Measurements from ENCODE around the gene EXOSC1. TPM values are rescaled to one million over a fixed set of nuclear protein-coding genes. Genes with fewer than 3 reads are reported as not detected.
A peak's percentile ranks its signal among the peaks of the same experiment; 100 is the strongest.

EXOSC1 gene
- total and polyA plus RNA-seq, 2 of the 13 experiments (the other 11 are each of a cell fraction or from before 2014, with no cell fraction given) = 36.3 to 39.9 TPM

DNA sequence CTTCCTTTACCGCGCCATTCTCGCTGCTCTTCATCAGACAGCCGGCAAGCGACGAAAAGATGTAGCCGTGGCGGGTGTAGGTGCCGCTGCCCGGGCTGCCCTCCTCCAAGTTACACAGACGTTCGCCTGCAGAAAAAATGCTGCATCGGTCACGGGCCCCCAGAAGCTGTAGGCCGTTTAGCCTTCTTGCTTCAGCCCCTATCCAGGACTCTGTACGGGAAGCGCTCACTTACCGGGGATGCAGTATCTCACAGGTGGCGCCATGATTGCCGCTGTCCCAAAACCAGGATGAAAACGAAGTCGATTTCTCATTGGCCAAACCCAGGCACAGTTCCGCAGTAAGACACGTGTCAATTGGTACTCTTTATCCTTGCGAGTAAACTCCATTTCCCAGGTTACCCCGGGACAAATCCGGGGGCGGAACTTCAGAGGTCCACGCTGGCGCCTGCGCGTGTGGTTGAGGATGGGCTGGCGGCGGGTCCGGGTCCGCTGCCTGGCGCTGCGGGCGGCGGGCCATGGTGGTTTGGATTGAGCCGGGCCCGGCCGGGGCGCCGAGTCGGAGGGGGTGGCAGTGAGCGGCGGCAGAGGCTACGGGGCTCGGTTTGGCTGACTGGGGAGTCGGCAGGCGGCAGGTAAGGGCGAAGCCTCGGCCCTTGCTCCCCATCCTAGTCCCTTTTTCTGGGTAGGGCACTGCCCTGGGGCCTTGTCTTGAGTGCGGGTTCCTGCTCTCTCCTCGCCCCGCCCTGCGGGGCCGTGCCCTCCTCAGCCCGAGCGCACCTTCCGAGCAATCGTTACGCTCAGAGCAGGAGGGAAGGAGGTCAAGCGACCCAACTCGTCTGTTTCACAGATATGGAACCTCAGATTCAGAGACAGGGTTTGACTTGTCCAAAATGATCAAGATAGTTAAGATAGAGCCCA is at the start of gene EXOSC1, which contains the start of gene ZDHHC16 (continued):
- TF ChIP-seq ZBTB33 (CRISPR knock-in tag; IDR thresholded peaks at IDR 0.05) = no peak
- no peak for TF ChIP-seq ZNF597 (CRISPR knock-in tag; IDR thresholded peaks at IDR 0.05)
- TF ChIP-seq ZNF367 (CRISPR knock-in tag; IDR thresholded peaks at IDR 0.05; ENCODE audit: borderline replicate concordance) = 0 out of 2 replicates have a peak, but pooled peaks have one; percentile 15
- peak; percentile 38 for TF ChIP-seq HNRNPLL (IDR thresholded peaks at IDR 0.05; ENCODE audit: low read depth, low read length, poor library complexity, severe bottlenecking)
- TF ChIP-seq, protein P1, sequence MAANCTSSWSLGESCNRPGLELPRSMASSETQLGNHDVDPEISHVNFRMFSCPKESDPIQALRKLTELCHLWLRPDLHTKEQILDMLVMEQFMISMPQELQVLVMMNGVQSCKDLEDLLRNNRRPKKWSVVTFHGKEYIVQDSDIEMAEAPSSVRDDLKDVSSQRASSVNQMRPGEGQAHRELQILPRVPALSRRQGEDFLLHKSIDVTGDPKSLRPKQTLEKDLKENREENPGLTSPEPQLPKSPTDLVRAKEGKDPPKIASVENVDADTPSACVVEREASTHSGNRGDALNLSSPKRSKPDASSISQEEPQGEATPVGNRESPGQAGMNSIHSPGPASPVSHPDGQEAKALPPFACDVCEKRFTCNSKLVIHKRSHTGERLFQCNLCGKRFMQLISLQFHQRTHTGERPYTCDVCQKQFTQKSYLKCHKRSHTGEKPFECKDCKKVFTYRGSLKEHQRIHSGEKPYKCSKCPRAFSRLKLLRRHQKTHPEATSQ (CRISPR knock-in tag; IDR thresholded peaks at IDR 0.05; ENCODE audit: borderline replicate concordance) = peak; percentile 68; the same call in 1 of the 2 replicates
- TF ChIP-seq GATAD2A (CRISPR knock-in tag; IDR thresholded peaks at IDR 0.05) = peak; percentile 17; the same call in 1 of the 2 replicates
- TF ChIP-seq JUNB (CRISPR knock-in tag; IDR thresholded peaks at IDR 0.05; ENCODE audit: borderline replicate concordance) = no peak
- 0 out of 2 replicates have a peak, but pooled peaks have one; percentile 7 for TF ChIP-seq ZNF12 (CRISPR knock-in tag; IDR thresholded peaks at IDR 0.05)
- peak; percentile 75 for TF ChIP-seq HDAC2 (CRISPR knock-in tag; IDR thresholded peaks at IDR 0.05)
- TF ChIP-seq ZNF672 (CRISPR knock-in tag; IDR thresholded peaks at IDR 0.05) = no peak
- peak; percentile 96 for TF ChIP-seq NFYB (CRISPR knock-in tag; IDR thresholded peaks at IDR 0.05)
- TF ChIP-seq MEIS2 (CRISPR knock-in tag; IDR thresholded peaks at IDR 0.05) = peak; percentile 29; the same call in 1 of the 2 replicates
- peak; percentile 37; the same call in 1 of the 2 replicates for TF ChIP-seq ZNF710 (CRISPR knock-in tag; IDR thresholded peaks at IDR 0.05; ENCODE audit: borderline replicate concordance)
- TF ChIP-seq CBX1 (IDR thresholded peaks at IDR 0.05; ENCODE audit: low read depth) = no peak
- TF ChIP-seq JUND (CRISPR knock-in tag; IDR thresholded peaks at IDR 0.05) = no peak
- peak; percentile 88 for TF ChIP-seq KAT8 (CRISPR knock-in tag; IDR thresholded peaks at IDR 0.05)
- TF ChIP-seq ZNF441 (CRISPR knock-in tag; IDR thresholded peaks at IDR 0.05; ENCODE audit: borderline replicate concordance) = 0 out of 2 replicates have a peak, but pooled peaks have one; percentile 24
- no peak for TF ChIP-seq SMARCE1 (IDR thresholded peaks at IDR 0.05; ENCODE audit: borderline replicate concordance)
- no peak for TF ChIP-seq CAMTA2 (CRISPR knock-in tag; IDR thresholded peaks at IDR 0.05; ENCODE audit: borderline replicate concordance)
- TF ChIP-seq, protein P2, sequence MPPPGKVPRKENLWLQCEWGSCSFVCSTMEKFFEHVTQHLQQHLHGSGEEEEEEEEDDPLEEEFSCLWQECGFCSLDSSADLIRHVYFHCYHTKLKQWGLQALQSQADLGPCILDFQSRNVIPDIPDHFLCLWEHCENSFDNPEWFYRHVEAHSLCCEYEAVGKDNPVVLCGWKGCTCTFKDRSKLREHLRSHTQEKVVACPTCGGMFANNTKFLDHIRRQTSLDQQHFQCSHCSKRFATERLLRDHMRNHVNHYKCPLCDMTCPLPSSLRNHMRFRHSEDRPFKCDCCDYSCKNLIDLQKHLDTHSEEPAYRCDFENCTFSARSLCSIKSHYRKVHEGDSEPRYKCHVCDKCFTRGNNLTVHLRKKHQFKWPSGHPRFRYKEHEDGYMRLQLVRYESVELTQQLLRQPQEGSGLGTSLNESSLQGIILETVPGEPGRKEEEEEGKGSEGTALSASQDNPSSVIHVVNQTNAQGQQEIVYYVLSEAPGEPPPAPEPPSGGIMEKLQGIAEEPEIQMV (CRISPR knock-in tag; IDR thresholded peaks at IDR 0.05; ENCODE audit: low read depth) = peak; percentile 67; the same call in 1 of the 2 replicates
- TF ChIP-seq SYNCRIP (IDR thresholded peaks at IDR 0.05; ENCODE audit: insufficient read depth, low read depth, low read length) = no peak

All from HepG2 (cell line).